Endothelial cell of umbilical vein (primary cell): ENCODE results near the gene SCIN.

Source experiments
- CTCF ChIP-seq, 2 donors: IDR thresholded peaks; 1 replicate in 1 of 2; 2 replicates in 1 of 2; pipeline ENCODE4 v1.5.1; 2011; ENCODE audit warnings: low read length in 2 of 2, mild to moderate bottlenecking in 2 of 2, moderate library complexity in 2 of 2, control low read depth in 1 of 2, inconsistent platforms in 1 of 2, low read depth in 1 of 2; ENCODE audit not compliant: insufficient read depth in 1 of 2; ENCODE audit errors: extremely low read depth in 1 of 2
- EZH2 ChIP-seq: IDR thresholded peaks from 2 replicates; pipeline ENCODE4 v1.6.1; 2012; ENCODE audit warnings: borderline replicate concordance, low read depth, mild to moderate bottlenecking, moderate library complexity, low read length, inconsistent platforms; ENCODE audit not compliant: severe bottlenecking
- POLR2A ChIP-seq: IDR thresholded peaks from 2 replicates; pipeline ENCODE4 v1.6.1; 2012; ENCODE audit warnings: low read depth, mild to moderate bottlenecking, control low read depth, low read length

- no peak for TF ChIP-seq CTCF (IDR thresholded peaks at IDR 0.05; ENCODE audit: extremely low read depth in 1 of 2, insufficient read depth in 1 of 2, low read depth in 1 of 2, low read length in 2 of 2)
- TF ChIP-seq POLR2A: no peak
- TF ChIP-seq EZH2: no peak
Measured at GRCh38 chr7:12694817-12695216, 124.3 kb downstream of the SCIN start.
